ENCODE measurements around the gene PPARD. TPM values are rescaled to one million over a fixed set of nuclear protein-coding genes. Genes with fewer than 3 reads are reported as not detected.

Gene PPARD
- total RNA-seq, 4 donors from 2014 or later = 24.8 to 67.9 (median 45.4) TPM

DNA sequence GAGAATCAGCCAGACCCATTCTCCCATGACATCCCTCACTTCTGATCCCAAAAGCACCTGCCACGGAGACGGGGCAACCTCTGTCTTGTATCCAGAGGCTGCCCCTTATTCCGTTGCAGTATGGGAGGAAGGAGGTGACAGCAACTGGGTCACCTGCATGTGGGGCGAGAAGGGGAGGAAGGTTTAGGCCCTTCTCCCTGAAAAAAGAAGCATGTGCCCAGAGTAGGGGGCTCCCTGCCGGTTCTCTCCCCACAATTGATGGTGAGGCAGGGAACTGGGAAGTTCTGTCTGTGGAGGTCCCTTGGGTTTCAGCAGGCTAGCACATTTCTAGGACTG, 60.5 kb downstream of the PPARD start:
- TF ChIP-seq POLR2A (IDR thresholded peaks at IDR 0.05) (no peak), CTCF (IDR thresholded peaks at IDR 0.05) (no peak)
- Histone ChIP-seq H3K4me1 (peaks cover 0 to 24% (median 0%) of the 10 kb centered on the region in 4 donors), H3K4me3 (no peak overlapping the region), H3K27me3 (no peaks in the 10 kb centered on the region), H3K36me3 (no peaks in the 10 kb centered on the region), H3K9me3 (no peaks in the 10 kb centered on the region), H3K27ac (no peak overlapping the region)
- DNase-seq = no peak

GRCh38 chr6:35403544-35404442, 61.4 kb downstream of the PPARD start:
- Histone ChIP-seq H3K9me3 (no peaks in the 10 kb centered on the region), H3K27me3 (no peaks in the 10 kb centered on the region), H3K4me1 (peaks cover 0 to 21% (median 0%) of the 10 kb centered on the region in 4 donors), H3K27ac (no peak overlapping the region), H3K4me3 (no peak overlapping the region), H3K36me3 (no peaks in the 10 kb centered on the region)
- no peak for DNase-seq
- no peak for TF ChIP-seq POLR2A (IDR thresholded peaks at IDR 0.05)
- no peak for TF ChIP-seq CTCF (IDR thresholded peaks at IDR 0.05)

GRCh38 chr6:35406711-35407485, 64.5 kb downstream of the PPARD start:
- no peak for TF ChIP-seq POLR2A (IDR thresholded peaks at IDR 0.05)
- no peak for TF ChIP-seq CTCF (IDR thresholded peaks at IDR 0.05)
- Histone ChIP-seq H3K4me1 (peaks cover 0 to 13% (median 0%) of the 10 kb centered on the region in 4 donors), H3K9me3 (no peaks in the 10 kb centered on the region), H3K36me3 (peaks cover 0 to 16% (median 0%) of the 10 kb centered on the region in 3 donors), H3K4me3 (no peak overlapping the region), H3K27ac (no peak overlapping the region), H3K27me3 (no peaks in the 10 kb centered on the region)
- DNase-seq = no peak

GRCh38 chr6:35409245-35409644, 66.9 kb downstream of the PPARD start:
- Histone ChIP-seq H3K4me1 (no peaks in the 10 kb centered on the region), H3K9me3 (no peaks in the 10 kb centered on the region)

GRCh38 chr6:35410131-35410530, 67.8 kb downstream of the PPARD start:
- TF ChIP-seq POLR2A (IDR thresholded peaks at IDR 0.05) = no peak
- no peak for TF ChIP-seq CTCF (IDR thresholded peaks at IDR 0.05)
- DNase-seq = no peak
- no peaks in the 10 kb centered on the region for H3K27me3 ChIP-seq
- no peak overlapping the region for H3K27ac ChIP-seq
- no peak overlapping the region for H3K4me3 ChIP-seq
- peaks cover 0 to 38% (median 0%) of the 10 kb centered on the region in 3 donors for H3K36me3 ChIP-seq
- H3K4me1 ChIP-seq = peaks cover 0 to 7% (median 0%) of the 10 kb centered on the region in 4 donors
- H3K9me3 ChIP-seq = no peaks in the 10 kb centered on the region

More at GRCh38 chr6:35409245-35409644, 66.9 kb downstream of the PPARD start:
- no peak for DNase-seq
- Histone ChIP-seq H3K36me3 (peaks cover 0 to 38% (median 0%) of the 10 kb centered on the region in 3 donors), H3K27ac (no peak overlapping the region), H3K27me3 (no peaks in the 10 kb centered on the region), H3K4me3 (no peak overlapping the region)
- TF ChIP-seq CTCF (IDR thresholded peaks at IDR 0.05) = no peak

Data from Peyer's patch (tissue), 4 donors.